Measurements from ENCODE around the gene ST3GAL3.

- no peak for TF ChIP-seq ZNF621 (tag by site-specific recombination; IDR thresholded peaks at IDR 0.05)
- no peak for TF ChIP-seq ZNF423 (tag by site-specific recombination; IDR thresholded peaks at IDR 0.05)
- TF ChIP-seq ZNF426 (tag by site-specific recombination; IDR thresholded peaks at IDR 0.05) = no peak
- no peak for TF ChIP-seq AEBP2 (tag by site-specific recombination; IDR thresholded peaks at IDR 0.05; ENCODE audit: borderline replicate concordance)
Observed at GRCh38 chr1:43839056-43839455, 131.7 kb downstream of the ST3GAL3 start.
